Uterus (tissue), 2 donors: Measurements from ENCODE around the gene TBC1D3D.
"Not testable (repeated sequence)": the region's sequence is repeated elsewhere in the genome, so short reads cannot be mapped to it uniquely, and the experiment has no call there.

Source experiments
- POLR2A ChIP-seq, 2 donors: fragments of 450-650 bp; IDR thresholded peaks; one replicate each; pipeline ENCODE4 v1.6.1; 2016; ENCODE audit warnings: antibody characterized with exemption in 2 of 2, mild to moderate bottlenecking in 1 of 2, moderate library complexity in 1 of 2
- TF ChIP-seq, protein P1 (sequence below), 4 experiments: fragments of 200-600 bp in 2 of 4; fragments of 450-650 bp in 2 of 4; sonication (generic) in 2 of 4; IDR thresholded peaks; one replicate each; pipeline ENCODE4 v1.5.1; 2016 to 2019; ENCODE audit warnings: antibody characterized with exemption in 4 of 4, mild to moderate bottlenecking in 2 of 4, moderate library complexity in 1 of 4

DNA sequence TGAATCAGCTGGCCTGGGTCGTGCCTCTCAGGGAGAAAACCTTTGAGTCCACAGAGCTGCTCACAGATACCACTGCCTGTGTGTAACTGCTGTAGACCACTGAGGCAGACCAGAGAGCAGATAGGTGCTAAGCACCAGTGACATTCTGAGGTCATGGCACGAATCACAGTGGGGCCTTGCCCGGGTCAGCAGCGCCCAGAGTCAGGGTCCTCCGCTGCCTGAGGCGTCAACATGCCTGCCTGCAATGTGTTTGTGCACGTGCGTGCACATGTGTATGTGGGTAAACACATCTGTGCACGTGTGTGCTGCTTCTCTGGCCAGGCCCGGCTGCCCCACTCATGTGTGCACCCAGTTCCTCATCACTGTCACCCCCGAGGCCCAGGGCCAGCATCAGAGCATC is 14.8 kb upstream of the TBC1D3D start, which contains the start of gene TBC1D3L:
- TF ChIP-seq, protein P1, sequence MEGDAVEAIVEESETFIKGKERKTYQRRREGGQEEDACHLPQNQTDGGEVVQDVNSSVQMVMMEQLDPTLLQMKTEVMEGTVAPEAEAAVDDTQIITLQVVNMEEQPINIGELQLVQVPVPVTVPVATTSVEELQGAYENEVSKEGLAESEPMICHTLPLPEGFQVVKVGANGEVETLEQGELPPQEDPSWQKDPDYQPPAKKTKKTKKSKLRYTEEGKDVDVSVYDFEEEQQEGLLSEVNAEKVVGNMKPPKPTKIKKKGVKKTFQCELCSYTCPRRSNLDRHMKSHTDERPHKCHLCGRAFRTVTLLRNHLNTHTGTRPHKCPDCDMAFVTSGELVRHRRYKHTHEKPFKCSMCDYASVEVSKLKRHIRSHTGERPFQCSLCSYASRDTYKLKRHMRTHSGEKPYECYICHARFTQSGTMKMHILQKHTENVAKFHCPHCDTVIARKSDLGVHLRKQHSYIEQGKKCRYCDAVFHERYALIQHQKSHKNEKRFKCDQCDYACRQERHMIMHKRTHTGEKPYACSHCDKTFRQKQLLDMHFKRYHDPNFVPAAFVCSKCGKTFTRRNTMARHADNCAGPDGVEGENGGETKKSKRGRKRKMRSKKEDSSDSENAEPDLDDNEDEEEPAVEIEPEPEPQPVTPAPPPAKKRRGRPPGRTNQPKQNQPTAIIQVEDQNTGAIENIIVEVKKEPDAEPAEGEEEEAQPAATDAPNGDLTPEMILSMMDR (IDR thresholded peaks at IDR 0.05): not testable (repeated sequence)
- not testable (repeated sequence) for TF ChIP-seq POLR2A (IDR thresholded peaks at IDR 0.05)
